DOHH2 (cell line): ENCODE measurements around the gene CREB1.
A peak's percentile ranks its signal among the peaks of the same experiment; 100 is the strongest.

Experiments used
- H3F3A ChIP-seq: fragments of 200-600 bp; sonication (generic), shearing (Covaris generic); 2 replicates; pipeline ENCODE4 v1.6.0; 2016; ENCODE audit warnings: antibody characterized with exemption, mild to moderate bottlenecking; ENCODE audit not compliant: control insufficient read depth, insufficient read depth
- H3K27ac ChIP-seq: fragments of 200-600 bp; sonication (generic); 2 replicates; pipeline ENCODE4 v1.5.1; 2014; ENCODE audit warnings: low read depth, mild to moderate bottlenecking, low read length, moderate library complexity
- H3K27me3 ChIP-seq: fragments of 200-600 bp; sonication (generic); 2 replicates; pipeline ENCODE4 v1.6.1; 2014; ENCODE audit warnings: mild to moderate bottlenecking, low read length, mixed read lengths; ENCODE audit not compliant: control insufficient read depth
- H3K36me3 ChIP-seq: fragments of 200-600 bp; sonication (generic); 2 replicates; pipeline ENCODE4 v1.6.1; 2014; ENCODE audit warnings: mild to moderate bottlenecking, low read length, moderate library complexity, mixed read lengths; ENCODE audit not compliant: control insufficient read depth
- H3K4me1 ChIP-seq: fragments of 200-600 bp; sonication (generic); 2 replicates; pipeline ENCODE4 v1.6.1; 2014; ENCODE audit warnings: mild to moderate bottlenecking, low read length, mixed read lengths; ENCODE audit not compliant: control insufficient read depth
- H3K4me2 ChIP-seq: fragments of 200-600 bp; sonication (generic); 2 replicates; pipeline ENCODE4 v1.6.0; 2014; ENCODE audit warnings: mild to moderate bottlenecking, low read length, moderate library complexity
- H3K4me3 ChIP-seq: fragments of 200-600 bp; sonication (generic); 2 replicates; pipeline ENCODE4 v1.5.1; 2014; ENCODE audit warnings: mild to moderate bottlenecking, low read length, mixed read lengths
- H3K79me2 ChIP-seq: fragments of 200-600 bp; sonication (generic); 2 replicates; pipeline ENCODE4 v1.6.1; 2014; ENCODE audit warnings: mild to moderate bottlenecking, low read length, mixed read lengths; ENCODE audit not compliant: control insufficient read depth
- H3K9me2 ChIP-seq: fragments of 200-600 bp; sonication (generic); replicated peaks from 2 replicates; pipeline ENCODE4 v1.6.1; 2014; ENCODE audit warnings: mild to moderate bottlenecking, low read length, mixed read lengths; ENCODE audit not compliant: control insufficient read depth
- H3K9me3 ChIP-seq: fragments of 200-600 bp; sonication (generic); 2 replicates; pipeline ENCODE4 v1.6.1; 2014; ENCODE audit warnings: antibody characterized with exemption, low read length, mixed read lengths; ENCODE audit not compliant: control insufficient read depth, insufficient read depth
- H4K20me1 ChIP-seq: fragments of 200-600 bp; sonication (generic); 2 replicates; pipeline ENCODE4 v1.6.0; 2014; ENCODE audit warnings: low read depth, mild to moderate bottlenecking, antibody characterized with exemption, low read length, moderate library complexity; ENCODE audit not compliant: control insufficient read depth, insufficient read depth
- EZH2phosphoT487 ChIP-seq: fragments of 200-600 bp; sonication (generic); IDR thresholded peaks from 2 replicates; pipeline ENCODE4 v1.6.1; 2017; ENCODE audit warnings: borderline replicate concordance, mild to moderate bottlenecking, antibody characterized with exemption, low read length, moderate library complexity, mixed read lengths
- TF ChIP-seq, protein P1 (sequence below): fragments of 200-600 bp; sonication (generic); IDR thresholded peaks from one replicate; pipeline ENCODE4 v1.5.1; 2014; ENCODE audit warnings: antibody characterized with exemption, mild to moderate bottlenecking, low read depth, low read length; ENCODE audit not compliant: poor library complexity, severe bottlenecking

The CREB1 gene

DNA sequence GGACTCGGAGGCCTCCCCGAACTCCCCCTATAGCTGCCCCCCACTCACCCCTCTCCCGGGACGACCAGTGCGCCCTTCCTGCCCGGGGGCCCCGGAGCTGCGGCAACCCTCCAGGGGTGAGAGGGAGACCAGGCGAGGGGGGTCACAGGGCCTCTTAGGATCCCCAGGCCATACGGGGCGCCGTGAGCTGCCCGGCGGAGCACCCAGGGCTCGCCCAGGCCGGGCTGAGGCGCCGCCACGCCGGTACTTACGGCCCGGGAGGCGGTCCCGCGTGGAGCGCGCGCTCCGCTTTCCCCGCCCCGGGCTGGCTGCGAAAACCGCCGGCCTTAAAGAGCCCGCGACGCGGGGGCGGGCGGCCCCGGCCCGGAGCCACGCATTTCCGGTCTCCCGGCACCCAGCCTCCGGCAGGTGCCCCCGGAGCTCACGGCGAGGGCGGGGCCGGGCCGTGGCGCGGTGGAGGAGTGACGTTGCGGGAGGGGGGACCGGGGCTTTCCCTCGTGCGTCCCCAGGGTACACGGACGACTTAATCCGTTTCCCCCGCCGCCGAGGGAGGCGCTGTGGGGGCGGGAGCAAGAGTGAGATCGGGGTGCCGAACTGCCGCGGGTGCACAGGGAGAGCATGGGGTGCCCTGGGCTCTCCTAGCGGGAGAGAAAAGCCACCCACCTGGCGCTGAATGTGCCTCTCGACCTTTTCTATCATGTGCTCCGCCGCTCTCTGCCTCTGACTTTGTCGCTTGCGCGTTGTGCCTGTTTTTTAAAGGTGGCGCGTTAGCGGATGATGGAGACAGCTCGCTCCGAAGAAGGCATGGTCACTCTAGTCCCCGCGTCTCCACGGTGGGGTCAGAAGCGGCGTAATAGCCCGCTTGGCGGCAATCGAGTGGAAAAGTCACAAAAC is 95.5 kb downstream of the CREB1 start, which contains the start of gene METTL21A:
Gene METTL21A, minus strand, starts transcription at position 381 of the 894 bp plus-strand sequence. CDS start 1,019 bp downstream, outside the sequence.
- TF ChIP-seq EZH2phosphoT487: no peak
- TF ChIP-seq, protein P1, sequence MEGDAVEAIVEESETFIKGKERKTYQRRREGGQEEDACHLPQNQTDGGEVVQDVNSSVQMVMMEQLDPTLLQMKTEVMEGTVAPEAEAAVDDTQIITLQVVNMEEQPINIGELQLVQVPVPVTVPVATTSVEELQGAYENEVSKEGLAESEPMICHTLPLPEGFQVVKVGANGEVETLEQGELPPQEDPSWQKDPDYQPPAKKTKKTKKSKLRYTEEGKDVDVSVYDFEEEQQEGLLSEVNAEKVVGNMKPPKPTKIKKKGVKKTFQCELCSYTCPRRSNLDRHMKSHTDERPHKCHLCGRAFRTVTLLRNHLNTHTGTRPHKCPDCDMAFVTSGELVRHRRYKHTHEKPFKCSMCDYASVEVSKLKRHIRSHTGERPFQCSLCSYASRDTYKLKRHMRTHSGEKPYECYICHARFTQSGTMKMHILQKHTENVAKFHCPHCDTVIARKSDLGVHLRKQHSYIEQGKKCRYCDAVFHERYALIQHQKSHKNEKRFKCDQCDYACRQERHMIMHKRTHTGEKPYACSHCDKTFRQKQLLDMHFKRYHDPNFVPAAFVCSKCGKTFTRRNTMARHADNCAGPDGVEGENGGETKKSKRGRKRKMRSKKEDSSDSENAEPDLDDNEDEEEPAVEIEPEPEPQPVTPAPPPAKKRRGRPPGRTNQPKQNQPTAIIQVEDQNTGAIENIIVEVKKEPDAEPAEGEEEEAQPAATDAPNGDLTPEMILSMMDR: peak; percentile 66
- H3K27ac ChIP-seq: peak within 1 kb of the TSS; percentile 98
- H3K4me2 ChIP-seq: peak within 1 kb of the TSS; percentile 96
- peaks cover 64% of the 10 kb centered on the region for H3K4me1 ChIP-seq
- peaks cover 41% of the 10 kb centered on the region for H3K79me2 ChIP-seq
- no peaks in the 10 kb centered on the region for H3K27me3 ChIP-seq
- H3K4me3 ChIP-seq: peak within 1 kb of the TSS; percentile 95
- H4K20me1 ChIP-seq: no peaks in the 10 kb centered on the region
- H3K36me3 ChIP-seq: peaks cover 43% of the 10 kb centered on the region
- H3K9me3 ChIP-seq: no peaks in the 10 kb centered on the region
- H3K9me2 ChIP-seq: no peaks in the 10 kb centered on the region
- H3F3A ChIP-seq: peaks cover 22% of the 10 kb centered on the region

- H3F3A ChIP-seq: peaks cover 14% of the 10 kb centered on the region
- H3K27me3 ChIP-seq: no peaks in the 10 kb centered on the region
- no peak overlapping the region for H3K4me2 ChIP-seq
- H3K9me2 ChIP-seq: no peaks in the 10 kb centered on the region
- H3K4me1 ChIP-seq: peaks cover 41% of the 10 kb centered on the region
- no peak overlapping the region for H3K27ac ChIP-seq
- no peaks in the 10 kb centered on the region for H3K9me3 ChIP-seq
- no peaks in the 10 kb centered on the region for H3K79me2 ChIP-seq
- TF ChIP-seq, protein P1: no peak
- no peak for TF ChIP-seq EZH2phosphoT487
- peaks cover 3% of the 10 kb centered on the region; the same call in 1 of the 2 replicates for H3K36me3 ChIP-seq
- no peaks in the 10 kb centered on the region for H4K20me1 ChIP-seq
- H3K4me3 ChIP-seq: no peak overlapping the region
These were observed 99.8 kb downstream of the CREB1 start for GRCh38 chr2:207629553-207629952.

DNA sequence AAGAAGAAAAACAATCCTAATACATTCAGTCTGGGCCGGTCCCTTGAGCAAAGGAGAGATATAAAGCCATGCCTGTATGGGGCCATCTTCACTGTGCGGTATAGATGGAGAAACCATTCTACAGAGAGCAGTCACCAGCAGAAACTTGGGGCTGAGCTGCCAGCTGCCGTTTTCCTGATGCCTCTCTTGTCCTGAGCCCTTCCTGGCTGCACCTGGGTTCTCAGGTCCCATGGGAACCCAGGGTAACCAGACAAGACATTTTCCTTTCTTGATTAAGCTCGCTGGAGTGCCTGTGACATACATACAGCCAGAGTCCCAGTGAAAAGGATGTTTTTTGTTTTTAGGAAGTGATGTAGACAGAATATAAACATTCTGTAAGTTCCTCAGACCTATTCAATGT is 100.7 kb downstream of the CREB1 start:
- no peaks in the 10 kb centered on the region for H4K20me1 ChIP-seq
- H3K27ac ChIP-seq: no peak overlapping the region
- TF ChIP-seq, protein P1: no peak
- TF ChIP-seq EZH2phosphoT487: no peak
- H3K9me3 ChIP-seq: no peaks in the 10 kb centered on the region
- no peaks in the 10 kb centered on the region for H3K9me2 ChIP-seq
- H3K79me2 ChIP-seq: no peaks in the 10 kb centered on the region
- peaks cover 41% of the 10 kb centered on the region for H3K4me1 ChIP-seq
- H3F3A ChIP-seq: peaks cover 9% of the 10 kb centered on the region
- H3K4me2 ChIP-seq: no peak overlapping the region
- H3K36me3 ChIP-seq: no peaks in the 10 kb centered on the region; the same call in 1 of the 2 replicates
- no peak overlapping the region for H3K4me3 ChIP-seq
- no peaks in the 10 kb centered on the region for H3K27me3 ChIP-seq
